HG03575 (cell line): ENCODE data around the gene GJA3.

ENCODE experiments used
- ATAC-seq: cut with Tn5 transposase; IDR thresholded peaks from one replicate; pipeline ENCODE4 v1.9.1; 2021; ENCODE audit not compliant: unreplicated experiment, insufficient number of reproducible peaks, low FRiP score; ENCODE audit errors: extremely low read depth

Gene GJA3

GRCh38 chr13:20134732-20135131 lies 26.1 kb downstream of the GJA3 start:
- ATAC-seq = no peak

DNA sequence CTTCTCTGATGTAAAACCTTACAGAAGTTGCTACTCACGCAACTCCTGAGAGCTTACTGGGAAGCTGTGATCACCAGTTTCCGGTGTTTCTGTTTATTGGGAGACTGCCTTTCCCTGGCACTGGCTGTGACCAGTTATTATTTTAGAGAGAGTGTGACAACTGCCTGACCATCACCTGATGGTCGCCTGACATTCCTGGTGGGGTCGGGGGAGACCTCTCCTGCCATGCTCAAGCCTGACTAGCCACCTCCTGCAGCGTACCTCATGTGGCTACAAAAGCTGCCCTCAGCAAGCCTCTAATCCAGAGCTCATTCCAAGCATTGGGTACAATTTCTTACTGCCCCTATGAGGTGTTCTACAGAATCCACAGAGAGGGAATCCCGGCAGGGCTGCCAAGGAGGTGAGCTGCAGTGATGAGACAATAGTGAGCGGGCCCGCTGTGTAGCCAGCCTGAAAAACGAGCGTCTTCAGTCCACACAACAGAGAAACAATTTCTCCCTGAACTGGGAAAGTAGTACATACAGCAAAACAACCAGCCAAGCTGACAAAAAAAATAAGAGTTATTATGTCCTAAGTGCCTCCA lies 28.7 kb downstream of the GJA3 start:
- ATAC-seq = no peak

GRCh38 chr13:20131057-20131832 lies 29.6 kb downstream of the GJA3 start:
- no peak for ATAC-seq

DNA sequence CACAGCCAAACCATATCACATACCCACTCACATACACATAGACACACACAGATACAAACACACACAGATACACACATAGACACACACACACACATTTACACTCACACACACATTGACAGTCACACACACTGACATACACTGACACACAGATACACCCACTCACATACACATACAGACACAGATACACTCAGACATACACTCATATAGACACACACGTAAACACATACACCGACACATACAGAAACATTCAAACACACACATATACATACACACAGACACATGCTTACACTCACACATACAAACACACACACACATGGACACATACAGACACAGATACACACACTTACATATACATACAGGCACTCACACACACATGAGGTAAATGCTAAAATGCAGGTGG lies 30.2 kb downstream of the GJA3 start:
- no peak for ATAC-seq

GRCh38 chr13:20130012-20130411 lies 30.8 kb downstream of the GJA3 start:
- no peak for ATAC-seq

DNA sequence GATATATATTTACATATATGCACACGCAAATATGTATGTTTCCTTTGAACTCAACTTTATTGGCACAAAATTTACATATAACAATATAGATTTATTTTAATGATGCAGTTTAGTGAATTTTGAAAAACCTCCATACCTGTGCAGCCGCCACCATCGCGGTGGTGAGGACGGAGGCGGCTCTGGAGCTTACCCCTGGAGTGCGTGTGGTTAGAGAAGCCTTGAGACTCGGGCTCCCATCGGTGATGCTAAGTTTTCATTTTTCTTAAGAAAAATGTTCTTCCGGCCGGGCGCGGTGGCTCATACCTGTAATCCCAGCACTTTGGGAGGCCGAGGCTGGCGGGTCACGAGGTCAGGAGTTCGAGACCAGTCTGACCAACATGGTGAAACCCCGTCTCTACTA lies 31.8 kb downstream of the GJA3 start:
- no peak for ATAC-seq

DNA sequence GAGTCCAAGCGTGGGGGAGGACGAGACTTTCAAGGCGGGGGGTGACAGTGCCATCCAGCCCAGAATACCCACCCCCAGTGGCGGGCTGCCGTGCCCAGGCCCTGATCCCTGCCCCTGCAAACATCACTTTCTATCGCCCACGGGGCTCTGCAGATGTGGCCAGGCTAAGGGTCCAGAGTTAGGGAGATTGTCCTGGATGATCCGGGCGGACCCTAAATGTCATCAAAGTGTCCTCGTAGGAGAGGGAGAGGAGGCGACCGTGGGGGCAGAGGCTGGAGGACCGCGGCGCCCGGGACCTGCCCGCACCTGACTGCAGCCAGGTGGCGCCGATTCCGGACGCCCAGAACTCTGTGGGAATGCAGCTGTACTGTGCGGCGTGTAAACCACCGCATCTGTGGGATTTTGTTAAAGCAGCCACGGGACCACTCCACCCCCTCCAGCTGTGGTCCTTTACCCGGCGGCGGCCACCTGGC lies 32.4 kb downstream of the GJA3 start:
- no peak for ATAC-seq

DNA sequence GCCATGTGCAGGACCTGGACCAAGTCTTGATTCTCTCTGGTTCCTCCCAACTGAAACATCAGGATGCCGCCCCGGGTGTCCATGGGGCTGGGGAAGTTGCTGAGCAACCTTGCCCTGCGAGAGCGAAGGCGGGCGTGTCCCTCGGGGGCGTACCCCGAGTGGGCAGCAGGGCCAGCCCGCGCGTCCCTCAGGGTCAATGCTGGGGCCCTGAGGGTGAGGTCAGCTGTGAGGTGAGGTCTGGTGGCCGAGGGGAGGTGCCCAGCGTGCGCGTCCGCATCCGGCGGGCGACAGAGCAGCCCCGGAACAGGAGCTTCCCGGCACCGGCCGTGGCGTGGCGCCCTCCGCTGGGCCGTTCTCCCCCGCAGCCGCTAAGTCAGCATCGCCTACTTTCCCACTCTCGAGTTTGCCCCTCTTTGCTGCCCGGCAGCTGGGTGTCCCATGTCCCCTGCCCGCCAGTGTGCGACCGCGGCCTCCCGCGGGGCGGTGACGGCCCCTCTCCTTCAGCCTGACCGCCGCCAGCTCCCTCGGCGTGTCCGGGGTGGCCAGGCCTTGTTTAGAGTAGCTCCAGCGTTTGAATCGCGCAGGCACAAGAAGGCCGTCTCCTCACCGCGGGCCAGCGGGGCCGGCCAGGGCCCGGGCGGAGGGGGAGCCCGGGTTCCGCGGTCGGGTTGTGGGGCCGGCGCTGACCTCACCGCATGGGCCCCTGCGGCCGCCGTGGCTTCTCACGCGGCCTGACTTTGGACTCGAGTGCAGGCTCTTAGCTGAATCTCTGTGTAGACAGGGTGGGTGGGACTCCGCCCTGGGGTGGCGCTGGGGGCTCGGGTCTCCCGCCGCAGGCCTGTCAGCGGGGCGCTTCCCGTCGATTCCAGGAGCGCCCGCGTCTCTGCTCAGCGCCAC lies 33.0 kb downstream of the GJA3 start:
- no peak for ATAC-seq

- ATAC-seq = no peak
Observed at GRCh38 chr13:20127262-20127561, 33.6 kb downstream of the GJA3 start.

DNA sequence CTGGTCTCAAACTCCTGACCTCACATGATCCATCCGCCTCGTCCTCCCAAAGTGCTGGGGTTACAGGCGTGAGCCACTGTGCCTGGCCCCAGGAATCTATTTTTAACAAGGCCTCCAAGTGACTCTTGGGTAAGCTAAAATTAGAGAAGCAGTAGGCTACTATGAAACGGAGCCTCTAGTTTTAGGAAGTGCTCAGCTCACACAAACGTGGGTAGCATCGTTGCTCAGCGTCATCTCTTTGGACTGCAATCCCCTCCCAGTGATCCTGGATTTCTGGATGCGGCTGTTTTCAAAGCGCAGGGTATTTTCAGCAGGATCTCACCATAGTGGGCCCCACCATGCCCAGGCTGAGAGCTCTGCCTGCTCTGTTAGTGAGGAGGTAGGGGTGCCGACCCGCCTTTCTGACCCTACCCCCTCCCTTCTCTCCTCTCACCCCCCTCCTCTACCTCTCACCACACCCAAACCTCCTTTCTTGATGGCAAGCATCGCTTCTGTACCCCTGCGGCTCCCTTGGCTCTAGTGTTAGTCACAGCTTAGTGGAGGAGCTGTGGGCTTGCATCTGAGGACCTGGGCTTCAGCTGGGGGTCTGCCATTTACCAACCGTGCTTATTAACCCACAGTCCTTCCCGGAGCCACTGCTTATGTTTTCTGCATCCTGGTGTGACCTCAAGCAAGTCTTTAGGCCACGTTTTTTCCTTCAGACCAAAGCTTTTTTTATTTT lies 34.2 kb downstream of the GJA3 start:
- ATAC-seq = no peak

DNA sequence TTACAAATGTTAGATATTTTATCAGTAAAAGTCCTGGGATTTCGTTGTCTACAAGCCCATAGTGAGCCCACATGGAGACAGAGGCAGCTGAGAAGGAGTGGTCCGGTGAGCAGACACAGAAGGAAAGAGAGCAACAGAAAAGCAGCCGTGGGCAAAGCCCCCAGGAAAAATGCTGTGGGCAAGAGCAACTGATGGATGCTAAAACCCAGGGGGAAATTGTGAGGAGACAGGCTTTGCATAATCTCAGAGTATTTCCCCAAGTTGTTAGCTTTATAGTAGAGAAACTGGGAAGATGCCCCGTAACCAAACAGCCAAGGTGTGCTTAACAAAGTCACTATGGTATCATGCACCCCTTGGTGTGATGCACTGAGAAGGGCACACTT lies 35.1 kb downstream of the GJA3 start:
- no peak for ATAC-seq

- ATAC-seq = no peak
Observed at GRCh38 chr13:20125129-20125782, 35.6 kb downstream of the GJA3 start.

DNA sequence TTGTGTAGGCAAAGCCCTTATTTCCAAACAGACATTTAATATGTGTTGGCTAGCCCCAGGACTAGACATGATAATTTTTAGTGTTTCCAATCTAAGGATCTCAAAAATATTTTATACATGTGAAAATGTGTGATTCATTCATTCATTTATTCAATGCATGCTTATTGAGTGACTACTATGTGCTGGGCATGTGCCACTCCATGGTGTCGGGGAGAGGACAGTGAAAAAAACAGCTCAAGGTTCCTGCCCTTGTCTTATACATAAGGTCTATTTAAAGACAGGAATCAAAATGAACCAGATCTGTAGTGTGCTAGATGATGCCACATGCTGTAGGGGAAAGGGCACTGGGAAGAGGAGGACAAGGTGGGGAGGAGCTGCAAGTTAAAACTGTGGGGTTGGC lies 36.5 kb downstream of the GJA3 start:
- ATAC-seq = no peak

DNA sequence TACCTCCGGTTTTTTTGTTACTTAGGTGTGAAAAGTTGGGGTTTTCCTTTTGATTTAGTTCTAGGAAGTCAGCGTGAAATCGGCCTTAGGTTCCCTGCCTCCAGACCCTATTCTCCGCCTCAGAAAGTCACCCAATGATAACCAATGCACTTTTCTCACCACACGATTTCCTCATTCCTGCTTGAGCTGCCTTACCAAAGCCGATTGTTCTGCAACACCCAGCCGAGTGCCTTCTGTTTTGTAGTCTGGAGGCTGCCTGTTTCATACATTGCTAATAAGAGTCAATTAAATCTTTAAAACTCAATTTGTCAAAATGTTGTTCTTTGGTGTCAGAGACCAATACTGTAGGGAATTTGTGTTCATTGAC lies 39.7 kb downstream of the GJA3 start:
- ATAC-seq = no peak

DNA sequence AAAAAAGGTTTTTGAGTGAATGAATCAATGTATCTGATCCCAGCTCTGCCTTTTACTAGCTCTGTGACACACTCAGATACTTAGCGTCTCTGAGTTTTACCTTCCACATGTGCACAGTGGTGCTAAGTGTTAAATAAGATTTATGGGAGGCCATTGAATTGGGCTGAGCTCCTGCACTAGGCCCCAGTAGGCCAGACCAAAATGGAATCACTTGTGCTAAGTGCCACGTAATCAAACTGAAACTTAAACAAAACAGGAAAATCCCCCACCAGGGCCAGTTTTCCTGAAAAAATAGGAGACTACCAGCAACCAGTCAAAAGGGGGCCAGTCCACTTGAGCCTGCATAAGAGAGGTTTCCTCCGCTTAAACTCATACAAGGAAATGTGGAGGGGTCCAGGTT lies 40.9 kb downstream of the GJA3 start:
- no peak for ATAC-seq

GRCh38 chr13:20118268-20119140 lies 42.3 kb downstream of the GJA3 start:
- ATAC-seq = no peak

GRCh38 chr13:20116213-20116612 lies 44.6 kb downstream of the GJA3 start:
- ATAC-seq = no peak

DNA sequence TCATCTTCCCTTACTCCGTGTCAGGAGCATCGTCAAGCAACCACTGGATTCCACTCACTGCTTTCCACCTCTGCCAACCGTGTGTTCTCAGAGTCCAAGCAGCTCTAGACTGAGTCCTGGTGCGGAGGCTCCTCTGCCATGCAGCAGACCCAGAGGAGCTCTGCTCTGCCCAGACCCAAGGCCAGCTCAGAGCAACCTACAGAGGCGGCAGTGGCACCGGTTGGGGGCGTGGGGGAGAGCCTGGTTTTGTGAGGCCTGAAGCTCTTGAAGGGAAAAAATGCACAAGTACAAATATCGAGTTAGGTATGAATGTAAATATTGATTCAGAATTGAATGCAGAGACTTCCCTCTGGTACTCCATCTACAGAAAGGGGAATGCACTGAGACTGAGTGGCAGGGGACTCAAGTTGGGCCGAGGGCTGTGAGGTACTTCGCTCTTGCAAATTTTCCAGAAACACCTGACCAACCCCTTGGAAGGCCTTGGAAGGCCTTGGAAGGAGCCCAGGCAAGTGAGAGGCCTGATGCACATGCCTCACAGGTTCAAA lies 46.7 kb downstream of the GJA3 start:
- no peak for ATAC-seq
